ENCODE measurements around the gene VSTM1. TPM values are rescaled to one million over a fixed set of nuclear protein-coding genes. Genes with fewer than 3 reads are reported as not detected.
A peak's percentile ranks its signal among the peaks of the same experiment; 100 is the strongest.

The VSTM1 gene
- polyA plus RNA-seq, 3 donors: 3.7 to 172 (median 137) TPM

- Mint-ChIP-seq H3K27me3 (ENCODE audit: low read depth in 3 of 3) (peaks cover 4 to 17% (median 17%) of the 10 kb centered on the region in 3 donors), H3K36me3 (peaks cover 0 to 3% of the 10 kb centered on the region in 2 donors), H3K4me3 (no peak overlapping the region), H3K4me1 (peaks cover 9% of the 10 kb centered on the region), H3K9me3 (peaks cover 5 to 27% (median 13%) of the 10 kb centered on the region in 7 donors), H3K27ac (no peak overlapping the region)
- H3K79me2 ChIP-seq (ENCODE audit: insufficient read depth, low read length): no peaks in the 10 kb centered on the region
- H3K9me3 ChIP-seq (replicated peaks in 1 of 2; ENCODE audit: control insufficient read depth in 1 of 2, insufficient read depth in 1 of 2, low read length in 2 of 2): peaks cover 11 to 20% of the 10 kb centered on the region in 2 donors
- H3K9ac ChIP-seq (ENCODE audit: insufficient read depth, low read length, poor library complexity, severe bottlenecking): no peak overlapping the region
- no peak for DNase-seq
- no peak overlapping the region for H3K27ac ChIP-seq (ENCODE audit: low read depth in 1 of 2, low read length in 2 of 2)
- no peaks in the 10 kb centered on the region for H4K20me1 ChIP-seq (ENCODE audit: insufficient read depth, low read length)
- peaks cover 7 to 12% of the 10 kb centered on the region in 2 donors for H3K4me1 ChIP-seq (ENCODE audit: control insufficient read depth in 1 of 2, insufficient read depth in 2 of 2, low read length in 2 of 2)
- no peak overlapping the region for H3K4me3 ChIP-seq (replicated peaks in 1 of 3; ENCODE audit: low read depth in 2 of 3, low read length in 3 of 3)
- no peaks in the 10 kb centered on the region for H3K36me3 ChIP-seq (replicated peaks in 1 of 2; ENCODE audit: control insufficient read depth in 1 of 2, insufficient read depth in 2 of 2, low read length in 2 of 2)
- H3K27me3 ChIP-seq (ENCODE audit: control insufficient read depth in 2 of 2, insufficient read depth in 2 of 2, low read length in 2 of 2): no peaks in the 10 kb centered on the region
- 100% methylated on average over 3 of the region's 3 CpGs for WGBS (ENCODE audit: insufficient coverage)
- TF ChIP-seq CTCF (IDR thresholded peaks at IDR 0.05): no peak
- no peak overlapping the region for H2AFZ ChIP-seq (ENCODE audit: insufficient read depth, low read depth, low read length, poor library complexity, severe bottlenecking)
- intact Hi-C loops (cut with micrococcal nuclease): no loop called here
- no peak overlapping the region for H3K4me2 ChIP-seq (replicated peaks; ENCODE audit: extremely low read depth, low read length, poor library complexity, severe bottlenecking)
Measured at GRCh38 chr19:54084410-54084809, 20.7 kb upstream of the VSTM1 start.

GRCh38 chr19:54081032-54081431 is 17.3 kb upstream of the VSTM1 start, which contains the start of gene TARM1:
Gene TARM1 (minus strand): TSS chr19:54081365. CDS start chr19:54081340, 25 bp downstream.
- peaks cover 23% of the 10 kb centered on the region for H3K4me1 Mint-ChIP-seq
- peak within 1 kb of the TSS in 1 of 2 donors; percentile 74 for H3K4me3 Mint-ChIP-seq
- intact Hi-C loops (cut with micrococcal nuclease): no loop called here
- peaks cover 0 to 3% of the 10 kb centered on the region in 2 donors for H3K36me3 Mint-ChIP-seq
- Histone ChIP-seq H4K20me1 (ENCODE audit: insufficient read depth, low read length) (no peaks in the 10 kb centered on the region), H3K27me3 (ENCODE audit: control insufficient read depth in 2 of 2, insufficient read depth in 2 of 2, low read length in 2 of 2) (no peaks in the 10 kb centered on the region), H3K4me3 (replicated peaks in 1 of 3; ENCODE audit: low read depth in 2 of 3, low read length in 3 of 3) (peak within 1 kb of the TSS in 1 of 3 experiments; percentile 40), H3K9me3 (replicated peaks in 1 of 2; ENCODE audit: control insufficient read depth in 1 of 2, insufficient read depth in 1 of 2, low read length in 2 of 2) (peaks cover 11 to 20% of the 10 kb centered on the region in 2 donors), H3K79me2 (ENCODE audit: insufficient read depth, low read length) (no peaks in the 10 kb centered on the region), H3K27ac (ENCODE audit: low read depth in 1 of 2, low read length in 2 of 2) (peak within 1 kb of the TSS in 1 of 2 donors; percentile 26), H3K4me2 (replicated peaks; ENCODE audit: extremely low read depth, low read length, poor library complexity, severe bottlenecking) (peak within 1 kb of the TSS; percentile 14), H3K4me1 (ENCODE audit: control insufficient read depth in 1 of 2, insufficient read depth in 2 of 2, low read length in 2 of 2) (peaks cover 25 to 35% of the 10 kb centered on the region in 2 donors), H3K9ac (ENCODE audit: insufficient read depth, low read length, poor library complexity, severe bottlenecking) (no peak within 1 kb of the TSS), H2AFZ (ENCODE audit: insufficient read depth, low read depth, low read length, poor library complexity, severe bottlenecking) (no peak within 1 kb of the TSS), H3K36me3 (replicated peaks in 1 of 2; ENCODE audit: control insufficient read depth in 1 of 2, insufficient read depth in 2 of 2, low read length in 2 of 2) (no peaks in the 10 kb centered on the region)
- peaks cover 5 to 24% (median 13%) of the 10 kb centered on the region in 7 donors for H3K9me3 Mint-ChIP-seq
- WGBS (ENCODE audit: insufficient coverage): 100% methylated on average over 1 of the region's 7 CpGs
- H3K27me3 Mint-ChIP-seq (ENCODE audit: low read depth in 3 of 3): peaks cover 0 to 3% (median 1%) of the 10 kb centered on the region in 3 donors
- peak within 1 kb of the TSS in 2 of 7 donors; percentile 35 to 48 for H3K27ac Mint-ChIP-seq
- TF ChIP-seq CTCF (IDR thresholded peaks at IDR 0.05): no peak
- no peak for DNase-seq

Data from CD14-positive monocyte (primary cell).